KMS-11 (cell line): Measurements from ENCODE around the gene RELN.

Experiments
- H2AFZ ChIP-seq: fragments of 200-600 bp; sonication (generic); 2 replicates; pipeline ENCODE4 v1.6.1; 2016; ENCODE audit warnings: antibody characterized with exemption, mixed run types, low read depth
- H3K27ac ChIP-seq: fragments of 200-600 bp; sonication (generic); 2 replicates; pipeline ENCODE4 v1.6.1; 2016; ENCODE audit warnings: mild to moderate bottlenecking, mixed run types
- H3K27me3 ChIP-seq: fragments of 200-600 bp; sonication (generic); 2 replicates; pipeline ENCODE4 v1.6.1; 2017; ENCODE audit warnings: mild to moderate bottlenecking, low read depth, mixed run types, moderate library complexity; ENCODE audit not compliant: insufficient read depth
- H3K36me3 ChIP-seq: fragments of 200-600 bp; sonication (generic); 2 replicates; pipeline ENCODE4 v1.6.1; 2017; ENCODE audit warnings: mild to moderate bottlenecking, mixed run types; ENCODE audit not compliant: insufficient read depth
- H3K4me1 ChIP-seq: fragments of 200-600 bp; sonication (generic); 2 replicates; pipeline ENCODE4 v1.6.1; 2016; ENCODE audit warnings: mild to moderate bottlenecking, low read depth, mixed run types; ENCODE audit not compliant: poor library complexity, severe bottlenecking
- H3K4me2 ChIP-seq: fragments of 200-600 bp; sonication (generic); 2 replicates; pipeline ENCODE4 v1.7.0; 2016; ENCODE audit warnings: mild to moderate bottlenecking, mixed run types
- H3K4me3 ChIP-seq: fragments of 200-600 bp; sonication (generic); IDR thresholded peaks from 2 replicates; pipeline ENCODE4 v1.6.1; 2017; ENCODE audit warnings: low read depth, low read length, mixed read lengths; ENCODE audit not compliant: insufficient read depth
- H3K79me2 ChIP-seq: fragments of 200-600 bp; sonication (generic); 2 replicates; pipeline ENCODE4 v1.6.1; 2016; ENCODE audit warnings: low read depth, mixed run types; ENCODE audit not compliant: insufficient read depth
- H3K9ac ChIP-seq: fragments of 200-600 bp; sonication (generic); 2 replicates; pipeline ENCODE4 v1.6.1; 2016; ENCODE audit warnings: mild to moderate bottlenecking, mixed run types
- H4K20me1 ChIP-seq: fragments of 200-600 bp; sonication (generic); 2 replicates; pipeline ENCODE4 v1.6.1; 2016; ENCODE audit warnings: mild to moderate bottlenecking, mixed run types; ENCODE audit not compliant: insufficient read depth
- TF ChIP-seq, protein P1 (sequence below): fragments of 200-600 bp; sonication (generic); conservative IDR thresholded peaks from 2 replicates; pipeline ENCODE4 v1.6.1; 2017; ENCODE audit warnings: low read depth, mild to moderate bottlenecking, antibody characterized with exemption, low read length, moderate library complexity, mixed read lengths

RELN gene

DNA sequence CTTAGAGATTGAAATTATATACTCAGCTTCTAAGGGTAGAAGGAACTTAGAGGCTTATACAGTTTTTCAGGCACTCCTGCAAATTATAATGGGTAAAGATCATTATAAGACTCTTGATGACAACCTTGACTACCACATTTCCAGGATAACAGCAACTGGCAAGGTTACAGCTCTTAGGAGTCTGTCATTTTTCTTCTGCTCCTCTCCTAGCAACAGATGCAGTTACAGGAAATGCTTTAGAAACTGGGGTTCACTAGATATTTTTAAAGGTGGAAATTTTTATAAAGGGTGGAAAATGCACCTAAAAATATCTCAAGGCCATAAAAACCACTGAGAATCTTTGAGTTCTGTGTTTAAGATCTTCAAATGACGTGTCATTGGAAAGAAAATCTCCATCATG lies 185.8 kb downstream of the RELN start:
- Histone ChIP-seq H3K4me3 (no peak overlapping the region), H2AFZ (no peak overlapping the region), H3K4me2 (no peak overlapping the region), H3K9ac (no peak overlapping the region), H4K20me1 (no peaks in the 10 kb centered on the region), H3K27me3 (no peaks in the 10 kb centered on the region; the same call in 1 of the 2 replicates), H3K36me3 (no peaks in the 10 kb centered on the region), H3K27ac (no peak overlapping the region), H3K79me2 (no peaks in the 10 kb centered on the region), H3K4me1 (no peaks in the 10 kb centered on the region)
- TF ChIP-seq, protein P1, sequence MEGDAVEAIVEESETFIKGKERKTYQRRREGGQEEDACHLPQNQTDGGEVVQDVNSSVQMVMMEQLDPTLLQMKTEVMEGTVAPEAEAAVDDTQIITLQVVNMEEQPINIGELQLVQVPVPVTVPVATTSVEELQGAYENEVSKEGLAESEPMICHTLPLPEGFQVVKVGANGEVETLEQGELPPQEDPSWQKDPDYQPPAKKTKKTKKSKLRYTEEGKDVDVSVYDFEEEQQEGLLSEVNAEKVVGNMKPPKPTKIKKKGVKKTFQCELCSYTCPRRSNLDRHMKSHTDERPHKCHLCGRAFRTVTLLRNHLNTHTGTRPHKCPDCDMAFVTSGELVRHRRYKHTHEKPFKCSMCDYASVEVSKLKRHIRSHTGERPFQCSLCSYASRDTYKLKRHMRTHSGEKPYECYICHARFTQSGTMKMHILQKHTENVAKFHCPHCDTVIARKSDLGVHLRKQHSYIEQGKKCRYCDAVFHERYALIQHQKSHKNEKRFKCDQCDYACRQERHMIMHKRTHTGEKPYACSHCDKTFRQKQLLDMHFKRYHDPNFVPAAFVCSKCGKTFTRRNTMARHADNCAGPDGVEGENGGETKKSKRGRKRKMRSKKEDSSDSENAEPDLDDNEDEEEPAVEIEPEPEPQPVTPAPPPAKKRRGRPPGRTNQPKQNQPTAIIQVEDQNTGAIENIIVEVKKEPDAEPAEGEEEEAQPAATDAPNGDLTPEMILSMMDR: no peak

DNA sequence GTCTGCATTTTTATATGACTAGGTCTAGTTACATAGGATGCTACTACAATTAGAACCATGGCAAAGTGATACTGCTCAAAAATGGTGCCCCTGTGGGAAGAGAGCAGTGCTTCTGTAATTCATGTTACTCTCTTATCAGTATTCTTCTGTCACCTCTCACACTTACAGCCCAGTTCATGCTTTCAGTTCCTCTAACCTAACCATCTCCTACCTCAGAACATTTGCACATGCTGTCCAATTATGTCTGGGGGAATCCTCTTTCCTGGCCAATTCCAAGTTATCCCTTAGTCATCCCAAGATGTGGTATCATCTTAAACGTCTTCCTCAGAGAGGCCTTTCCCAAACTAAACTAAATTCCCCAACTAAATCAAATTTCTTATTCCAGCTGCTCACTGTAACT lies 190.2 kb downstream of the RELN start:
- H4K20me1 ChIP-seq: no peaks in the 10 kb centered on the region
- no peaks in the 10 kb centered on the region for H3K36me3 ChIP-seq
- no peak overlapping the region for H3K27ac ChIP-seq
- TF ChIP-seq, protein P1: no peak
- H3K27me3 ChIP-seq: no peaks in the 10 kb centered on the region; the same call in 1 of the 2 replicates
- no peak overlapping the region for H3K4me2 ChIP-seq
- H3K4me1 ChIP-seq: no peaks in the 10 kb centered on the region
- no peak overlapping the region for H3K9ac ChIP-seq
- H3K4me3 ChIP-seq: no peak overlapping the region
- H2AFZ ChIP-seq: no peak overlapping the region
- no peaks in the 10 kb centered on the region for H3K79me2 ChIP-seq

DNA sequence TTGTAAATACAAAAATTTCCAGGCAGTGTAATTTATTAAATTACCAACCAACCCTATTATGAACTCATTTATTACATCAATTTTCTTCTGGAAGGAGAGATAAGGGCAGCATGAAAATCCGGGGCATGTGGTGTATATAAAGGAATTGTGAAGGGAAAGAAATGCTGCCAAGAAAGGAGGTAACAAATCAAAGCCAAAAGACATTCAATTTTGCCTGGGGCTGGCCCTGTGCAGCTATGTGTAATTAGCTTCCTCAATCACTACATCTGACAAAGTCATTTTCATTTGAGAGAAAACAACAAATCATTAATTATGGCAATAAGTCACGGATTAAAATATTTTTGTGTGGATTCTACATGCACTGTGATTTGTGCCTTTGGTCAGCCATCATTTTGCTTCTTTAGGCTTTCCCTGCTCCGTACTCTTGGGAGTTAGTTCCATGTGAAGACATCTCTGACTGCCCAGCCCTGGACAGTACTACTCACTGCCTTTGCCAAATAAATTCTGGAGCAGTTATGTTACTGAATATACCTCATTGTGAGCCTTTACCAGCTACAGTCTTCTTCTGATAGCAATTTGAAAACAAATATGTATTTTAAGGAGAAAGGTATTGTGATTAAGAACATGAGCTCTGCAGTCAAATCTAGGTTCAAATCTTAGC lies 191.7 kb downstream of the RELN start:
- H3K4me3 ChIP-seq: no peak overlapping the region
- H3K4me1 ChIP-seq: no peaks in the 10 kb centered on the region
- no peak overlapping the region for H3K9ac ChIP-seq
- no peaks in the 10 kb centered on the region for H3K36me3 ChIP-seq
- no peak overlapping the region for H3K27ac ChIP-seq
- no peak overlapping the region for H3K4me2 ChIP-seq
- TF ChIP-seq, protein P1: no peak
- H3K27me3 ChIP-seq: no peaks in the 10 kb centered on the region
- no peaks in the 10 kb centered on the region for H4K20me1 ChIP-seq
- H2AFZ ChIP-seq: no peak overlapping the region
- no peaks in the 10 kb centered on the region for H3K79me2 ChIP-seq

DNA sequence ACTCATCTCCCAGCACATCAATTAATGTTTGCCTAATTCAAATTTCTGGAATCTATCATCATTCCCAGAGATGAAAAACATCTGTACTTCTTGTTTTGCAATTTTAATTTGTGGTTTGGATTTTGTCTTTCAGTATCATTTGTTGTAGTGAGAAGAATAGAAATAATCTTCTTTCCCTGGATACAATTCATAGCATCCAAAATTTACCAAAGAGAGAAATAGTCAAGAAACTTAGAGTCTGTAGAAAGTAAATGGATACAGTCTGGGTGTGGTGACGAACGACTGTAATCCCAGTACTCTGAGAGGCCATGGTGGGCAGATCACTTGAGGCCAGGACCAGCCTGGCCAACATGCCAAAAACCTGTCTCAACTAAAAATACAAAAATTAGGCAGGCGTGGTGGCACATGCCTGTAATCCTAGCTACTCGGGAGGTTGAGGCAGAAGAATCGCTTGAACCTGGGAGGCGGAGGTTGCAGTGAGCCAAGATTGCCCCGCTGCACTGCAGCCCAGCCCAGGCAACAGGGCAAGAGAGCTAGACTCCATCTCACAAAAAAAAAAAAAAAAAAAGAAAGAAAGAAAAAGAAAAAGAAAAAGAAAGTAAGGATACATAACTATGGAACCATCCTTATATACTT lies 193.0 kb downstream of the RELN start:
- Histone ChIP-seq H3K27me3 (no peaks in the 10 kb centered on the region), H3K9ac (no peak overlapping the region), H3K79me2 (no peaks in the 10 kb centered on the region), H3K4me1 (no peaks in the 10 kb centered on the region), H3K27ac (no peak overlapping the region), H2AFZ (no peak overlapping the region), H3K36me3 (no peaks in the 10 kb centered on the region), H4K20me1 (no peaks in the 10 kb centered on the region), H3K4me2 (no peak overlapping the region), H3K4me3 (no peak overlapping the region)
- TF ChIP-seq, protein P1: no peak
